Middle frontal gyrus (tissue), 1 donor: ENCODE data around the gene GRIK2.

Experiments
- DNase-seq: peaks from one replicate; pipeline ENCODE4 v3.0.0-alpha.2; 2015; ENCODE audit warnings: low spot score; ENCODE audit errors: extremely low spot score

Gene GRIK2

GRCh38 chr6:101454106-101454676, 60.7 kb downstream of the GRIK2 start:
- DNase-seq, result no peak

DNA sequence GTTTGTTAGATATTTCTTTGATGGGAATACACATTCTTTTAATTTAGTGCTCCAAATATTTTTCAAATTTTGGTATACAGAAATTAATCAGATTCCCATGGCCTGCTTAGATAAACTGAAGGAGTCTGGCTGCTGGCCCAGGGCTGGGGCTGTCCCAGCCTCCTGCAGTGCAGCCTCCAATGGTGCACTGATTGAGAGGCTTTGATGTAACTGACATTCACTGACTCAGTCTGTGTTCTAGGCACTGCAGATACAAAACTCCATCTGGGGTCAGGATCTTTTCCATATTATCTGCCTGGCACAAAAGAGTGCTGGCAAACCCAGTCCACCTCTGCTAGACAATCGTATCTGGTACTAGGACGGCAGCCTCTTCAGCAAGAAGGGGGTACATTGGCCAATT, 64.8 kb downstream of the GRIK2 start:
- DNase-seq, result no peak

DNA sequence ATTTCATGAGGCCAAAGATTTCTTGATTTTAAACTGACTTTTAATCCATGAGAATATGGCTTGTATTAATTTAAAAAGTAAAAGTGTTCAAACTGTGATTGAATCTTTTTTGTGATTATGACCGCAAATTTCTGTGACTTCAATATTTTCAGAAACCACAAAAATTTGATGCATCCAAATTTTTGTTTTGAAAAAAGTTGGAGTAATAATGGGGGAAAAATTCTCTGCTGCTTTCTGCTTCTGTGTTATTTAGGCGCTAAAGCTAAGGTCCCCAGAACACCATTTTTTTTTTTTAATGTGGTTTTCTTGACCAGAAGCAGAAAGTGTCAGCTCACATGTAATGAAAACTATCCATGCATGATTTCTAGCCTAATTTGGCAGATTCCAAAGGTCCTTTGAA, 65.3 kb downstream of the GRIK2 start:
- no peak for DNase-seq

- DNase-seq, result no peak
Measured at GRCh38 chr6:101462576-101462975, 69.1 kb downstream of the GRIK2 start.

- no peak for DNase-seq
Measured at GRCh38 chr6:101465863-101466262, 72.4 kb downstream of the GRIK2 start.

DNA sequence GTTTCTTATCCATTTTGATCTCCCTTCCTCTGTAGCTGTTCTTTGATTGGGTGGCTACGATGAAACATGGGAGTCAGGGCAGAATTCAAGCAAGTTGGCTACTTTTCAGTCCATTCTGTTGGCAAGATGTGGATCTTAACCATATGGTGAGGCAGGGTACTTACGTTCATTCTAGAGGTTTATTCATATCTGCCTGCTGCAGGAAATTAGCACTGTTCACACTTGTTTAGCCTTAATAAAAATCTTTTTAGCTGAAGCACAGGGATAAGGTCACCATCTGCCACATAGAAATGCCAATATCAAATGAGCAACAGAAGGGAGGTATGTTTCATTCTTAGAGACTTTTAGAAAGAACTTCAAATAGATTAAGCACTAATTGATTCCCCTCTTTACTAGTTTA, 83.9 kb downstream of the GRIK2 start:
- no peak for DNase-seq

DNA sequence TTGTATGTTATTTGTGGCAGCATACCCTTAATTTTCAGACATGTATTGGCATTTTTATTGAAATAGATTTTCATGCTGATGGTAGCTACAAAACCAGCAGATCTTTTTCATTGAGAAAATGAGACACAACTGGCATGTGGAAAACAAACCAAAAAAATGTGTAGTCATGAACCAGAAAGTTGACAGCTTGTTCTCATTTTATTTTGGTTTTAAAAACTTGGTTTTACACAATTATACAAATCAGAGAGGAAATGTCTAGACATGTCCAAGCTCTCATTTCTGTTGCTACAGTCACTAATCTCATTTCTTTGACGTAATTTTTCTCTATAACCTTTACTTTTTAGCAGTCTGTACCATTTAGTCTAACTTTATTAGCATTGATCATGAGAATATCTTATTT, 85.4 kb downstream of the GRIK2 start:
- no peak for DNase-seq

GRCh38 chr6:101482606-101483005, 89.1 kb downstream of the GRIK2 start:
- DNase-seq, result no peak

GRCh38 chr6:101484781-101485180, 91.3 kb downstream of the GRIK2 start:
- DNase-seq, result no peak

- no peak for DNase-seq
Measured at GRCh38 chr6:101486124-101486523, 92.6 kb downstream of the GRIK2 start.

DNA sequence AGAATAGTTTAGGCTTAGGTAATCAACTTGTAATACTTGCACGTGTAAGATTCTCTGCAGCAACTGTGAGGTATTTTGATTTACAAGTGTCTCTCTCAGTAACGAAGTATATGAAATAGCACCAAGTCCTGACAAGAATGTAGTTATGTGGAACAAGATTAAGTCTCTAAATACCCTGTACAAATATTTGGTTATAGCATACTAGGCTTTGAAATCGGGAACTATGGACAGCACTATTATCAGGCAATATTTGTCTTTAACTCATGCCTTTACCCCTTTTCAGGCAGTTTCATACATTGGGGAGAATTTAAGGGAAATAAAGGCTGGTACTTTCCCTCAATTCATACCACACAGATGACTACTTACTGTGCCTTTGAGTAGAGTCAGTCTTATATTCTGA, 93.2 kb downstream of the GRIK2 start:
- no peak for DNase-seq

DNA sequence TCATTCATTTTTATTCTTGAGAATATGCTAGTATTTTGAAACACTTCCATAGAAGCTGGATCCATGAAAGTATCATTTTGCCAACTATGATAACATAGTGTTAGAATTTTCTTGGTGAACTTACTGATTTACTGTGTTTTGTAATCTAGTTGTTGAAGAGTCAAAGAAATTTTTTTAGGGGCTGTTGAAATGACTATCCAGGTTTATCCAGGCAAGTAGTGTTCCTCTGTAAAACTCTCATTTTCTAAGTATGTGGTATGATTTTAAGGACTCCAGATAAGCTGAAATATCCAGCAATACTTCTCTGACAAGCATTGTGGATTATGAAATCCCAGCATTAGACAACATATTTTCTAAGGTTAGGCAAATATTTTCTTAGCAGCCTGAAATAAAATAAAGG, 95.9 kb downstream of the GRIK2 start:
- no peak for DNase-seq

GRCh38 chr6:101490857-101491256, 97.3 kb downstream of the GRIK2 start:
- no peak for DNase-seq

DNA sequence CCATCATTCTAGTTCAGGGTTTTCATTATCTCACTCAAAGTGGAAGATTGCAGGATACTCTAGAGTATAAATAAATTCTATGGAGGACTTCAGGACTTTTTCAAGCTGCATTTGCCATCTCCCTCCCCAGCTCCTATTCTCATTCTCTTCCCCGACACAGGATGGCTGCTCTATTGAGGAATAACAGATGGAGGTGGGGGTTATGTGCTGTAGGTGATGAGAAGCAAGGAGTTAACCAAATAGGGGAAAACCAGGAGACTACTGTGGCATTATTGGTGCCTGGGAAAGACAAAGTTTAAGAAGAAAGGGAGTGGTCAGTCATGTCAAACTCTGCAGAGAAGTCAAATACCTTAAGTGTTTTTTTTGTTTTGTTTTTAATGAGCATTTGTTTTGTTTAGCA, 109.3 kb downstream of the GRIK2 start:
- DNase-seq, result no peak

GRCh38 chr6:101509536-101509935, 116.0 kb downstream of the GRIK2 start:
- no peak for DNase-seq

DNA sequence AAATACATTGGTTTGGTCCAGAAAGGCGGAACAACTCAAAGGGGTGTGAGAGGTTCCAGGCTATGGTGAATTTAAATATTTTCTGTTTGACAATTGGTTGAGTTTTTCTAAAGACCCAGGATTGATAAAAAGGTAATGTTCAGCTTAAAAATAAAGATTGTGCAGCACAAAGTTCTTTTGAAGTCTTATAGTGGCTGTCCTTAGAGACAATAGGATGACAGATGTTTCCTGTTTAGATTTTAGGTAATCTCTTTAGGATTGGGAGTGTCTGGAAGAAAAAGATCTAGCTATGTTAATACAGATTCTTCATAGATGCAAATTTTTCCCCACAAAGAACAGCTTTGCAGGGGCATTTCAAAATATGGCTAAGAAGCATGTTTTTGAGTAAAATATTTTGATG, 119.7 kb downstream of the GRIK2 start:
- DNase-seq, result no peak

DNA sequence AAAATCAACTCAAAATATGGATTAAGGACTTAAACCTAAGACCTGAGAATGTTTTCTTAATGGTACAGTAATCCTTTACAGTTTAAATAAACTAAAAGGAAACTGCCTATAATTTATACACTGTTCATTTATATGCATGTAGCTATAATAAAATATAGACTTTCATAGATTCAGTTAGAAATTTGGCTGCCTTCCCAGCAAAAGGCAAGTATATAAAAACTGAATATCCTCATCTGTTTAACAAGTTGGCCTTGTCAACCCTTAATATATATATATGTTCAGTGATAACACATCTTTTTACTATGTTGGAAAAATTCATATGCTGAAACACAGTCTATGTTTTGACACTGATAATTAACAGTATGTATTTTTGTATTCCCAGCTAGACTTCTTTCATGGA, 123.1 kb downstream of the GRIK2 start:
- no peak for DNase-seq

DNA sequence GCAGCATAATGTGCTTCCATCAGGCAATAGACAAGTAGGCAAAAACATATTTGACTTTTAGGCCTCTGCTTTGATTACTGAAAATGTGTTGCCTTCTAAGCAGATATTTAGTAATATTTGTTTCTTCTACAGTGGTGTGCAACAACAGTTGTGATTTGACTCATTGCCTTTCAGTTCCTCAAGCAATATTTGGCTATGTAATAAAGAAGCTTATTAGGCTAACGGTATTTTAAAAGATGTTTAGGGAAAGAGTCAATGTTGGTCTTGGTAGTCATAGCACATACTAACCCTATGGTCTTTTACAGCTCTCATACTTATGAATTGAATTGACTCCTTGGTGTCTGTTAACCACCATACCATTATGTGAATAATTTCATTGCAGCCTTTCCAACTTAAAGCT, 124.1 kb downstream of the GRIK2 start:
- no peak for DNase-seq

DNA sequence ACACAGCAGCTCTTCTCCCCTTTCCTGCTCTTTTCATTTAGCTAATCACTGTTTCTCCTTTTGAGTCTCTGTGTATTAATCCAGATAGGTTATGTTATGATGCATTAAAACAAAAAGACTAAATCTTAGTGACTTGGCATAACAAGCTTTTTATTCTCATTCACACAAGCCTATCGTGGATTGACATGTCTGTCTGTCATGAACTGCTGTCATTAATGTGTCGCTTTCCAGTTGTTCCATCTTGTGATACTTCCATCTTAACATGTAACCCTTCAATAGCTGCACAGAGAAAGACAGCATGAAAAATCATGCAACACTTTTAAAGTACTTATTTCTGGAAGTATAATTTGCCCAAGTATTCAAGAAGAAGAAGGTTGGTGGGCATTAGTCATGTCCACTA, 128.7 kb downstream of the GRIK2 start:
- DNase-seq, result no peak

- DNase-seq, result no peak
Measured at GRCh38 chr6:101527467-101527866, 134.0 kb downstream of the GRIK2 start.

DNA sequence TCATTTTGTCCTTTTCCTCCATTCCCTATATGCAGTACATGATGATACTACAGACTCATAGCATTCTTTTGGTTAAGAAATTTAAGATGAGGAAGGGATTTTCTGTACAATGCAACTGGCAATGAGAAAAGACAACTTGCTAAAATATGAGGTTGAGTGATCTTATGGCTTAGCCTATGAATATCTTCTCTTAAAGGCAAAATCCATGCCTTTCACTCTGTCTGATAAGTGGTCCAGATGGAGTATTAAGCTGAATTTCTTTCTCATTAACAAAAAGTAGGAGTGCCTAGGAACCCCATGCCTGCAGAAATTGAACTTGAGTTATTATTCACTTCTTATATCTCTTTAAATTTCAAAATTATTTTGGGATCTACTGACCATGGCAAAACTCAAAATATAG, 135.3 kb downstream of the GRIK2 start:
- DNase-seq, result no peak

- no peak for DNase-seq
Measured at GRCh38 chr6:101531538-101531937, 138.0 kb downstream of the GRIK2 start.

- DNase-seq, result no peak
Measured at GRCh38 chr6:101534386-101534785, 140.9 kb downstream of the GRIK2 start.

- DNase-seq, result no peak
Measured at GRCh38 chr6:101534821-101535220, 141.3 kb downstream of the GRIK2 start.
